Colonic mucosa (tissue), 4 donors: ENCODE measurements around the gene PRKACG. TPM values are rescaled to one million over a fixed set of nuclear protein-coding genes. Genes with fewer than 3 reads are reported as not detected.
"Not testable (repeated sequence)": the region's sequence is repeated elsewhere in the genome, so short reads cannot be mapped to it uniquely, and the experiment has no call there.

Experiments used
- DNase-seq: peaks from one replicate; pipeline ENCODE4 v3.0.0-alpha.2; 2020
- H3K27ac ChIP-seq: fragments of 200-600 bp; one replicate; pipeline ENCODE4 v1.8.0; 2021
- H3K27me3 ChIP-seq: fragments of 200-600 bp; one replicate; pipeline ENCODE4 v1.8.0; 2021
- H3K36me3 ChIP-seq: fragments of 200-600 bp; one replicate; pipeline ENCODE4 v1.8.0; 2021
- H3K4me1 ChIP-seq: fragments of 200-600 bp; one replicate; pipeline ENCODE4 v1.8.0; 2021; ENCODE audit warnings: mild to moderate bottlenecking
- H3K4me3 ChIP-seq: fragments of 200-600 bp; one replicate; pipeline ENCODE4 v1.8.0; 2021
- H3K9ac ChIP-seq, 2 donors: one replicate each; pipeline ENCODE4 v1.7.0; 2013; ENCODE audit warnings: control low read depth in 2 of 2, low read depth in 2 of 2, low read length in 2 of 2
- H3K9me3 ChIP-seq: fragments of 200-600 bp; one replicate; pipeline ENCODE4 v1.8.0; 2021
- CTCF ChIP-seq: fragments of 200-600 bp; IDR thresholded peaks from one replicate; pipeline ENCODE4 v1.8.0; 2022; ENCODE audit warnings: antibody characterized with exemption, mild to moderate bottlenecking
- intact Hi-C: fragments of 100-400 bp; cut with DNase I; formaldehyde crosslinking; loops from one replicate; pipeline ENCODE4 v1.14.1; 2022
- total RNA-seq, 2 donors: library from RNA; stranded (reverse); fragmentation: NEBNext Ultra II Directional in 1 of 2; extraction: Animal tissue kit (Norgen Biotek cat#: 25700) in 1 of 2; gene quantifications; one replicate each; pipeline ENCODE4 v1.2.1, GENCODE V29; 2021
- donor health status: healthy.
- donor health status: DM: no; HTN: no; CAD: no.
- donor health status: DM: no; HTN: no; CAD: no.

The PRKACG gene
- total RNA-seq, 2 donors from 2014 or later, result not detected

- H3K9ac ChIP-seq, result no peak overlapping the region
- no peak for TF ChIP-seq CTCF
- no peak overlapping the region for H3K27ac ChIP-seq
- H3K9me3 ChIP-seq, result no peaks in the 10 kb centered on the region
- H3K4me3 ChIP-seq, result no peak overlapping the region
- no peaks in the 10 kb centered on the region for H3K36me3 ChIP-seq
- no peaks in the 10 kb centered on the region for H3K4me1 ChIP-seq
- intact Hi-C loops, result loop anchor here (5.0 to 10.0 kb wide), 2 partner anchors 289 to 412 kb away; partner anchors contain the start of gene PIP5K1B
- no peaks in the 10 kb centered on the region for H3K27me3 ChIP-seq
- no peak for DNase-seq
These were observed 17.5 kb downstream of the PRKACG start for GRCh38 chr9:68996462-68996861.

GRCh38 chr9:68995776-68996175, 18.1 kb downstream of the PRKACG start:
- Histone ChIP-seq H3K4me3 (no peak overlapping the region), H3K36me3 (no peaks in the 10 kb centered on the region), H3K27ac (no peak overlapping the region), H3K27me3 (no peaks in the 10 kb centered on the region), H3K9ac (no peak overlapping the region), H3K4me1 (no peaks in the 10 kb centered on the region), H3K9me3 (no peaks in the 10 kb centered on the region)
- DNase-seq, result no peak
- TF ChIP-seq CTCF, result no peak
- intact Hi-C loops, result loop anchor here (5.0 to 10.0 kb wide), 2 partner anchors 288 to 411 kb away; partner anchors contain the start of gene PIP5K1B

- intact Hi-C loops, result loop anchor here (10.0 kb wide), 1 partner anchor 407 kb away; no protein-coding TSS in a partner anchor
- Histone ChIP-seq H3K27me3 (no peaks in the 10 kb centered on the region), H3K9me3 (no peaks in the 10 kb centered on the region), H3K27ac (no peak overlapping the region), H3K9ac (no peak overlapping the region), H3K36me3 (no peaks in the 10 kb centered on the region), H3K4me3 (no peak overlapping the region), H3K4me1 (no peaks in the 10 kb centered on the region)
- TF ChIP-seq CTCF, result no peak
- no peak for DNase-seq
These were observed 22.5 kb downstream of the PRKACG start for GRCh38 chr9:68991457-68991856.

- H3K9me3 ChIP-seq, H3K9ac ChIP-seq, H3K4me3 ChIP-seq, H3K4me1 ChIP-seq, H3K36me3 ChIP-seq, DNase-seq, H3K27ac ChIP-seq, H3K27me3 ChIP-seq, intact Hi-C loops: not testable (repeated sequence)
These were observed 27.0 kb downstream of the PRKACG start for GRCh38 chr9:68986949-68987348.

- intact Hi-C loops, result no loop called here
- Histone ChIP-seq H3K4me1 (peaks cover 12% of the 10 kb centered on the region), H3K9ac (no peak overlapping the region), H3K4me3 (no peak overlapping the region), H3K27me3 (no peaks in the 10 kb centered on the region), H3K36me3 (no peaks in the 10 kb centered on the region), H3K27ac (no peak overlapping the region), H3K9me3 (no peaks in the 10 kb centered on the region)
- no peak for TF ChIP-seq CTCF
- no peak for DNase-seq
These were observed 30.1 kb downstream of the PRKACG start for GRCh38 chr9:68983522-68984424.

GRCh38 chr9:68983008-68983411, 30.9 kb downstream of the PRKACG start:
- H3K36me3 ChIP-seq, result no peaks in the 10 kb centered on the region
- H3K9ac ChIP-seq, result no peak overlapping the region
- H3K4me3 ChIP-seq, result no peak overlapping the region
- intact Hi-C loops, result no loop called here
- no peak for DNase-seq
- H3K9me3 ChIP-seq, result no peaks in the 10 kb centered on the region
- no peak for TF ChIP-seq CTCF
- H3K27ac ChIP-seq, result no peak overlapping the region
- peaks cover 12% of the 10 kb centered on the region for H3K4me1 ChIP-seq
- no peaks in the 10 kb centered on the region for H3K27me3 ChIP-seq
